Muscle layer of colon (tissue), 2 donors: ENCODE data around the gene SPC24.
"Not testable (repeated sequence)": the region's sequence is repeated elsewhere in the genome, so short reads cannot be mapped to it uniquely, and the experiment has no call there.

Experiments used
- H3K27ac ChIP-seq: one replicate; pipeline ENCODE4 v1.7.0; 2013; ENCODE audit warnings: low read depth, mild to moderate bottlenecking, low read length, moderate library complexity
- H3K27me3 ChIP-seq, 2 donors: one replicate each; pipeline ENCODE4 v1.7.0; 2013; ENCODE audit warnings: low read length in 2 of 2, mild to moderate bottlenecking in 2 of 2; ENCODE audit not compliant: insufficient read depth in 2 of 2, control insufficient read depth in 1 of 2
- H3K36me3 ChIP-seq: one replicate; pipeline ENCODE4 v1.7.0; 2013; ENCODE audit warnings: mild to moderate bottlenecking, low read length; ENCODE audit not compliant: insufficient read depth
- H3K4me1 ChIP-seq: one replicate; pipeline ENCODE4 v1.7.0; 2013; ENCODE audit warnings: mild to moderate bottlenecking, low read length; ENCODE audit not compliant: insufficient read depth
- H3K4me3 ChIP-seq, 2 donors: one replicate each; pipeline ENCODE4 v1.7.0; 2013; ENCODE audit warnings: low read length in 2 of 2, low read depth in 1 of 2, mild to moderate bottlenecking in 1 of 2, moderate library complexity in 1 of 2
- H3K9ac ChIP-seq: one replicate; pipeline ENCODE4 v1.7.0; 2013; ENCODE audit warnings: low read length
- H3K9me3 ChIP-seq: one replicate; pipeline ENCODE4 v1.7.0; 2013; ENCODE audit warnings: mild to moderate bottlenecking, low read length
- donor health status: abdominal sarcoma.
- donor health status: Adenocarcinoma of cecum.

The SPC24 gene

DNA sequence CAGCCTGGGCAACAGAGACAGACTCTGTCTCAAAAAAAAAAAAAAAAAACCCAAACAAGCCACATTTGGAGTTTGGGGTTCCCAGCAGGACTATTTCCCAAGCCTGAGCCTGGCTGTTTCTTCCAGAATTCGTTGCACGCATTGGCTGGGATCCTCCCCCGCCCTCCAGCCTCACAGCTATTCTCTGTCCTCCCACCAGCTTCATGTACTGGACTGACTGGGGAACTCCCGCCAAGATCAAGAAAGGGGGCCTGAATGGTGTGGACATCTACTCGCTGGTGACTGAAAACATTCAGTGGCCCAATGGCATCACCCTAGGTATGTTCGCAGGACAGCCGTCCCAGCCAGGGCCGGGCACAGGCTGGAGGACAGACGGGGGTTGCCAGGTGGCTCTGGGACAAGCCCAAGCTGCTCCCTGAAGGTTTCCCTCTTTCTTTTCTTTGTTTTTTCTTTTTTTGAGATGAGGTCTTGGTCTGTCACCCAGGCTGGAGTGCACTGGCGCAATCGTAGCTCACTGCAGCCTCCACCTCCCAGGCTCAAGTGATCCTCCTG is 39.6 kb downstream of the SPC24 start:
- H3K9me3 ChIP-seq, result no peaks in the 10 kb centered on the region
- no peak overlapping the region for H3K4me3 ChIP-seq
- H3K9ac ChIP-seq, result no peak overlapping the region
- H3K4me1 ChIP-seq, result no peaks in the 10 kb centered on the region
- peaks cover 6% of the 10 kb centered on the region for H3K36me3 ChIP-seq
- no peak overlapping the region for H3K27ac ChIP-seq
- H3K27me3 ChIP-seq, result no peaks in the 10 kb centered on the region

DNA sequence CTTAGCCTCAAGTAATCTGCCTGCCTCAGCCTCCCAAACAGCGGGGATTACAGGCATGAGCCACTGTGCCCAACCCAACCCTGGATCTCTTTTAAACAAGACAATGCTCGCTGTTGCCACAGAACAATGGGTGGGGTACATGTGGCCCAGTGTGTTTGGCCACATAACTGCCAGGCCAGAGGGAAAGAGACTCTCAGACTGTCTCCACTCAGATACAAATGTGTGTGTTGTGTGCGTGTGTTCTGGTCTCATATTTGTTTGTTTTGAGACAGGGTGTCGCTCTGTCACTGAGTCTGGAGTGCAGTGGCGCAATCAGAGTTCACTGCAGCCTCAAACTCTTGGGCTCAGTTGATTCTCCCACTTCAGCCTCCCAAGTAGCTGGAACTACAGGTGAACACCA is 40.5 kb downstream of the SPC24 start:
- H3K9me3 ChIP-seq, result no peaks in the 10 kb centered on the region
- no peaks in the 10 kb centered on the region for H3K27me3 ChIP-seq
- H3K4me3 ChIP-seq, result no peak overlapping the region
- H3K27ac ChIP-seq, result no peak overlapping the region
- no peak overlapping the region for H3K9ac ChIP-seq
- H3K4me1 ChIP-seq, result no peaks in the 10 kb centered on the region
- peaks cover 6% of the 10 kb centered on the region for H3K36me3 ChIP-seq

DNA sequence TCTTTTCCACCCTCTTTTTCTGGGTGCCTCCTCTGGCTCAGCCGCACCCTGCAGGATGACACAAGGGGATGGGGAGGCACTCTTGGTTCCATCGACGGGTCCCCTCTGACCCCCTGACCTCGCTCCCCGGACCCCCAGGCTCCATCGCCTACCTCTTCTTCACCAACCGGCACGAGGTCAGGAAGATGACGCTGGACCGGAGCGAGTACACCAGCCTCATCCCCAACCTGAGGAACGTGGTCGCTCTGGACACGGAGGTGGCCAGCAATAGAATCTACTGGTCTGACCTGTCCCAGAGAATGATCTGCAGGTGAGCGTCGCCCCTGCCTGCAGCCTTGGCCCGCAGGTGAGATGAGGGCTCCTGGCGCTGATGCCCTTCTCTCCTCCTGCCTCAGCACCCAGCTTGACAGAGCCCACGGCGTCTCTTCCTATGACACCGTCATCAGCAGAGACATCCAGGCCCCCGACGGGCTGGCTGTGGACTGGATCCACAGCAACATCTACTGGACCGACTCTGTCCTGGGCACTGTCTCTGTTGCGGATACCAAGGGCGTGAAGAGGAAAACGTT is 42.4 kb downstream of the SPC24 start:
- H3K4me1 ChIP-seq, result no peaks in the 10 kb centered on the region
- no peak overlapping the region for H3K9ac ChIP-seq
- no peak overlapping the region for H3K27ac ChIP-seq
- no peak overlapping the region for H3K4me3 ChIP-seq
- peaks cover 6% of the 10 kb centered on the region for H3K36me3 ChIP-seq
- no peaks in the 10 kb centered on the region for H3K27me3 ChIP-seq
- no peaks in the 10 kb centered on the region for H3K9me3 ChIP-seq

DNA sequence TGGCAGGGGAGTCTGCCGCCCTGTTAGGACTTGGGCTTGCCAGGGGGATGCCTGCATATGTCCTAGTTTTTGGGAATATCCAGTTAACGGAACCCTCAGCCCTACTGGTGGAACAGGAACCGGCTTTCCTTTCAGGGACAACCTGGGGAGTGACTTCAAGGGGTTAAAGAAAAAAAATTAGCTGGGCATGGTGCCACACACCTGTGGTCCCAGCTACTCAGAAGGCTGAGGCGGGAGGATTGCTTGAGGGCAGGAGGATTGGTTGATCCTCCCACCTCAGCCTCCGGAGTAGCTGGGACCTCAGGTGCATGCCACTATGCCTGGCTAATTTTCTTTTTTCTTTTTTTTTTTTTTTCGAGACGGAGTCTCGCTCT is 43.8 kb downstream of the SPC24 start:
- Histone ChIP-seq H3K9me3 (no peaks in the 10 kb centered on the region), H3K27ac (no peak overlapping the region), H3K4me1 (no peaks in the 10 kb centered on the region), H3K36me3 (peaks cover 10% of the 10 kb centered on the region), H3K4me3 (no peak overlapping the region), H3K9ac (no peak overlapping the region), H3K27me3 (no peaks in the 10 kb centered on the region)

DNA sequence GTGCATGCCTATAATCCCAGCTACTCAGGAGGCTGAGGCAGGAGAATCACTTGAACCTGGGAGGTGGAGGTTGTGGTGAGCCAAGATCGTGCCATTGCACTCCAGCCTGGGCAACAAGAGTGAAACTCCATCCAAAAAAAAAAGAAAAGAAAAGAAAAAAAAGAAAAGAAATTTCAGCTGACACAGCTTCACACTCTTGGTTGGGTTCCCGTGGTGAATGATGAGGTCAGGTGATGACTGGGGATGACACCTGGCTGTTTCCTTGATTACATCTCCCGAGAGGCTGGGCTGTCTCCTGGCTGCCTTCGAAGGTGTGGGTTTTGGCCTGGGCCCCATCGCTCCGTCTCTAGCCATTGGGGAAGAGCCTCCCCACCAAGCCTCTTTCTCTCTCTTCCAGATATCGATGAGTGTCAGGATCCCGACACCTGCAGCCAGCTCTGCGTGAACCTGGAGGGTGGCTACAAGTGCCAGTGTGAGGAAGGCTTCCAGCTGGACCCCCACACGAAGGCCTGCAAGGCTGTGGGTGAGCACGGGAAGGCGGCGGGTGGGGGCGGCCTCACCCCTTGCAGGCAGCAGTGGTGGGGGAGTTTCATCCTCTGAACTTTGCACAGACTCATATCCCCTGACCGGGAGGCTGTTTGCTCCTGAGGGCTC is 44.3 kb downstream of the SPC24 start:
- peaks cover 10% of the 10 kb centered on the region for H3K36me3 ChIP-seq

DNA sequence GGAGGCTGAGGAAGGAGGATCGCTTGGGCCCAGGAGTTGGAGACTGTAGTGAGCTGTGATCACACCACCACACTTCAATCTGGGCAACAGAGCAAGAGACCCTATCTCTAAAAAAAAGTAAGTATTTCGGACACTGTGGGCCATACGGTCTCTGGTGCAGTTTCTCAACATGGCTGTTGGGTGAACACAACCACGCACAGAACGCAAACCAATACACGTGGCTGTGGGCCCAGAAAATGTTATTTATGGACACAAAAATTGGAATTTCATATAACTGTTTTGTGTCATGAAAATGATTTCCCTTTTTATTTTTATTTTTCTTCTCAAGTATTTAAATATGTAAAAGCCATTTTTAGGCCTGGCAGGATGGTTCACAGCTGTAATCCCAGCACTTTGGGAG is 46.8 kb downstream of the SPC24 start:
- Histone ChIP-seq H3K27ac (no peak overlapping the region), H3K27me3 (no peaks in the 10 kb centered on the region), H3K36me3 (peaks cover 10% of the 10 kb centered on the region), H3K9ac (no peak overlapping the region), H3K9me3 (no peaks in the 10 kb centered on the region), H3K4me3 (no peak overlapping the region), H3K4me1 (no peaks in the 10 kb centered on the region)

More for the DNA sequence above, 44.3 kb downstream of the SPC24 start:
- H3K4me3 ChIP-seq, result no peak overlapping the region
- no peak overlapping the region for H3K27ac ChIP-seq
- no peak overlapping the region for H3K9ac ChIP-seq
- no peaks in the 10 kb centered on the region for H3K27me3 ChIP-seq
- no peaks in the 10 kb centered on the region for H3K9me3 ChIP-seq
- no peaks in the 10 kb centered on the region for H3K4me1 ChIP-seq

DNA sequence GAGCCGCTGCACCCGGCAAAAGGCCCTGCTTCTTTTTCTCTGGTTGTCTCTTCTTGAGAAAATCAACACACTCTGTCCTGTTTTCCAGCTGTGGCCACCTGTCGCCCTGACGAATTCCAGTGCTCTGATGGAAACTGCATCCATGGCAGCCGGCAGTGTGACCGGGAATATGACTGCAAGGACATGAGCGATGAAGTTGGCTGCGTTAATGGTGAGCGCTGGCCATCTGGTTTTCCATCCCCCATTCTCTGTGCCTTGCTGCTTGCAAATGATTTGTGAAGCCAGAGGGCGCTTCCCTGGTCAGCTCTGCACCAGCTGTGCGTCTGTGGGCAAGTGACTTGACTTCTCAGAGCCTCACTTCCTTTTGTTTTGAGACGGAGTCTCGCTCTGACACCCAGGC is 49.1 kb downstream of the SPC24 start:
- Histone ChIP-seq H3K27me3 (no peaks in the 10 kb centered on the region), H3K9me3 (no peaks in the 10 kb centered on the region), H3K4me3 (no peak overlapping the region), H3K27ac (no peak overlapping the region), H3K9ac (no peak overlapping the region), H3K4me1 (no peaks in the 10 kb centered on the region), H3K36me3 (peaks cover 4% of the 10 kb centered on the region)

DNA sequence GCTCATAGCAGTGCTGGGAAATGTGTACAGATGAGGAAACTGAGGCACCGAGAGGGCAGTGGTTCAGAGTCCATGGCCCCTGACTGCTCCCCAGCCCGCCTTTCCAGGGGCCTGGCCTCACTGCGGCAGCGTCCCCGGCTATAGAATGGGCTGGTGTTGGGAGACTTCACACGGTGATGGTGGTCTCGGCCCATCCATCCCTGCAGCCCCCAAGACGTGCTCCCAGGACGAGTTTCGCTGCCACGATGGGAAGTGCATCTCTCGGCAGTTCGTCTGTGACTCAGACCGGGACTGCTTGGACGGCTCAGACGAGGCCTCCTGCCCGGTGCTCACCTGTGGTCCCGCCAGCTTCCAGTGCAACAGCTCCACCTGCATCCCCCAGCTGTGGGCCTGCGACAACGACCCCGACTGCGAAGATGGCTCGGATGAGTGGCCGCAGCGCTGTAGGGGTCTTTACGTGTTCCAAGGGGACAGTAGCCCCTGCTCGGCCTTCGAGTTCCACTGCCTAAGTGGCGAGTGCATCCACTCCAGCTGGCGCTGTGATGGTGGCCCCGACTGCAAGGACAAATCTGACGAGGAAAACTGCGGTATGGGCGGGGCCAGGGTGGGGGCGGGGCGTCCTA is 50.5 kb downstream of the SPC24 start:
- Histone ChIP-seq H3K9ac (no peak overlapping the region), H3K4me1 (no peaks in the 10 kb centered on the region), H3K36me3 (peaks cover 4% of the 10 kb centered on the region), H3K9me3 (no peaks in the 10 kb centered on the region), H3K27ac (no peak overlapping the region), H3K27me3 (no peaks in the 10 kb centered on the region), H3K4me3 (no peak overlapping the region)

DNA sequence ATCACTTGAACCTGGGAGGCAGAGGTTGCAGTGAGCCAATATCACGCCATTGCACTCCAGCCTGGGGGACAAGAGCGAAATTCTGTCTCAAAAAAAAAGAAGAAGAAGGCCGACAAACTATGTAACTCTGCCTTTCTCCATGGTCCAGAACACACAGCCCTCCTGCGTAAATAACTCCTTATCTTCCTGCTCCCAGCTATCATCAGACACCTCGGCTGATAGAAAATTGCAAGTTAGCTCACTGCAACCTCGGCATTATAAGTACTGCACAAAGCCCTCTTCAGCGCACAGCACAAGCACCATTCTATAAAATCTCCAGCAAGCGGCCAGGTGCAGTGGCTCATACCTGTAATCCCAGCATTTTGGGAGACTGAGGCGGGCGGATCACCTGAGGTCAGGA is 51.9 kb downstream of the SPC24 start:
- H3K4me3 ChIP-seq, H3K4me1 ChIP-seq, H3K27me3 ChIP-seq, H3K36me3 ChIP-seq, H3K9me3 ChIP-seq, H3K27ac ChIP-seq, H3K9ac ChIP-seq: not testable (repeated sequence)

DNA sequence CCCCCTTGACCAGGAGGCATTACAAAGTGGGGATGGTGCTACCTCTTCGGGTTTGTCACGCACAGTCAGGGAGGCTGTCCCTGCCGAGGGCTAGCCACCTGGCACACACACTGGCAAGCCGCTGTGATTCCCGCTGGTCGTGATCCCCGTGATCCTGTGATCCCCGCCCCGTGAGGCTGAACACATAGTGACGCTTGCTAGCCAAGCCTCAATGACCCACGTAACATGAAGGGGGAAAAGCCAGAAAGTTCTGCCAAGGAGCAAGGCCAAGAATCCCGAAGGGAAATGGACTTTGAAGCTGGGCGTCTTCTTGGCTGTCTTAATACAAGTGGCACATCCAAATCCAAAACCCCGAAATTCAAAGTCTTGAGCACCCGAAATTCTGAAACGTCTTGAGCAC is 52.6 kb downstream of the SPC24 start:
- peaks cover 4% of the 10 kb centered on the region for H3K36me3 ChIP-seq

DNA sequence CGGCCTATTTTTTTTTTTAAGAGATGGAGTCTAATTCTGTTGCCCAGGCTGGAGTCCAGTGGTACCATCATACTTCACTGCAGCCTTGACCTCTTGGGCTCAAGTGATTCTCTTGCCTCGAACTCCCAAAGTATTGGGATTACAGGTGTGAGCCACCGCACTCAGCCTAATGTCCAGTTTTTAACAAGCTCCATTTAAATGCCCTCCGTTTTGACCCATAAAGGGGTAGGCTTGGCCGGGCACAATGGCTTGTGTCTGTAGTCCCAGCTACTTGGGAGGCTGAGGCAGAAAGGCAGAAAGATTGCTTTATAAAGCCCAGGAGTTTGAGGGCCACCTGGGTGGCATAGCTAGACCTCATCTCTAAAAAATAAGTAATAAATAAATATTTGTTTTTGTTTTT is 54.5 kb downstream of the SPC24 start:
- no peak overlapping the region for H3K4me3 ChIP-seq
- H3K36me3 ChIP-seq, result no peaks in the 10 kb centered on the region
- H3K9me3 ChIP-seq, result no peaks in the 10 kb centered on the region
- H3K4me1 ChIP-seq, result no peaks in the 10 kb centered on the region
- no peaks in the 10 kb centered on the region for H3K27me3 ChIP-seq
- H3K27ac ChIP-seq, result no peak overlapping the region
- no peak overlapping the region for H3K9ac ChIP-seq

More for the DNA sequence above, 52.6 kb downstream of the SPC24 start:
- Histone ChIP-seq H3K27ac (no peak overlapping the region), H3K27me3 (no peaks in the 10 kb centered on the region), H3K4me3 (no peak overlapping the region), H3K4me1 (no peaks in the 10 kb centered on the region), H3K9ac (no peak overlapping the region), H3K9me3 (no peaks in the 10 kb centered on the region)

DNA sequence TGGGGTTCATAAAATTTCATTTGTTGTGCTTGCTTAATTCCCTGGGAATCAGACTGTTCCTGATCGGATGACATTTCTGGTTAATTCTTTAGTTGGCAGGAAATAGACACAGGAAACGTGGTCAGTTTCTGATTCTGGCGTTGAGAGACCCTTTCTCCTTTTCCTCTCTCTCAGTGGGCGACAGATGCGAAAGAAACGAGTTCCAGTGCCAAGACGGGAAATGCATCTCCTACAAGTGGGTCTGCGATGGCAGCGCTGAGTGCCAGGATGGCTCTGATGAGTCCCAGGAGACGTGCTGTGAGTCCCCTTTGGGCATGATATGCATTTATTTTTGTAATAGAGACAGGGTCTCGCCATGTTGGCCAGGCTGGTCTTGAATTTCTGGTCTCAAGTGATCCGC is 55.5 kb downstream of the SPC24 start:
- H3K9ac ChIP-seq, result no peak overlapping the region
- H3K4me1 ChIP-seq, result peaks cover 7% of the 10 kb centered on the region
- H3K4me3 ChIP-seq, result no peak overlapping the region
- no peaks in the 10 kb centered on the region for H3K36me3 ChIP-seq
- H3K9me3 ChIP-seq, result no peaks in the 10 kb centered on the region
- no peaks in the 10 kb centered on the region for H3K27me3 ChIP-seq
- H3K27ac ChIP-seq, result no peak overlapping the region
